B cell (primary cell): ENCODE measurements around the gene ATG4D. TPM values are rescaled to one million over a fixed set of nuclear protein-coding genes. Genes with fewer than 3 reads are reported as not detected.

Experiments
- ATAC-seq: fragments of 200-7000 bp; cut with Tn5 transposase; one replicate; pipeline ENCODE4 v1.10.0; 2021; ENCODE audit warnings: low read depth, mild to moderate bottlenecking, moderate number of reproducible peaks, moderate library complexity
- CTCF ChIA-PET: fragments of 350-600 bp; sonication (Branson Sonifier 250); formaldehyde crosslinking; loops from one replicate; lab custom pipeline; 2021; ENCODE audit warnings: antibody characterized with exemption, inconsistent platforms; lab: Charles Lee
- POLR2A ChIA-PET: fragments of 350-600 bp; sonication (Branson Sonifier 250); formaldehyde crosslinking; loops from one replicate; lab custom pipeline; 2021; ENCODE audit warnings: antibody characterized with exemption; lab: Charles Lee
- DNase-seq: peaks from one replicate; pipeline ENCODE4 v3.0.0; 2013
- H2AFZ ChIP-seq: 2 replicates; pipeline ENCODE4 v1.6.1; 2012; ENCODE audit warnings: mild to moderate bottlenecking, low read depth, low read length; ENCODE audit not compliant: insufficient read depth, poor library complexity, severe bottlenecking
- H3K27ac ChIP-seq, 2 donors: 1 replicate in 1 of 2; 2 replicates in 1 of 2; pipeline ENCODE4 v1.5.1; 2012 to 2013; ENCODE audit warnings: low read length in 2 of 2, mild to moderate bottlenecking in 2 of 2, moderate library complexity in 1 of 2
- H3K27me3 ChIP-seq, 4 experiments: fragments of 200-600 bp in 1 of 4; sonication (generic) in 1 of 4; replicated peaks in 1 of 4; 1 replicate in 2 of 4; 2 replicates in 2 of 4; pipeline versions ENCODE4 v1.6.1 to v1.7.0; 2013 to 2016; ENCODE audit warnings: low read length in 3 of 4, mild to moderate bottlenecking in 2 of 4, mixed read lengths in 1 of 4, moderate library complexity in 1 of 4; ENCODE audit not compliant: insufficient read depth in 4 of 4, control insufficient read depth in 3 of 4; ENCODE audit errors: control extremely low read depth in 1 of 4
- H3K36me3 ChIP-seq, 2 experiments: replicated peaks in 1 of 2; 1 replicate in 1 of 2; 2 replicates in 1 of 2; pipeline versions ENCODE4 v1.6.1 to v1.7.1; 2013; ENCODE audit warnings: low read length in 1 of 2; ENCODE audit not compliant: insufficient read depth in 2 of 2, control insufficient read depth in 1 of 2; ENCODE audit errors: control extremely low read depth in 1 of 2, extremely low read depth in 1 of 2
- H3K4me1 ChIP-seq, 2 donors: fragments of 200-600 bp in 1 of 2; sonication (generic) in 1 of 2; 1 replicate in 1 of 2; 2 replicates in 1 of 2; pipeline versions ENCODE4 v1.5.1 to v1.6.1; 2013 to 2017; ENCODE audit warnings: low read length in 2 of 2; ENCODE audit not compliant: control insufficient read depth in 2 of 2, insufficient read depth in 2 of 2
- H3K4me2 ChIP-seq: replicated peaks from 2 replicates; pipeline ENCODE3; 2012; ENCODE audit warnings: mild to moderate bottlenecking, low read depth, low read length; ENCODE audit not compliant: poor library complexity, severe bottlenecking
- H3K4me3 ChIP-seq, 5 experiments: fragments of 200-600 bp in 1 of 5; sonication (generic) in 1 of 5; 1 replicate in 3 of 5; 2 replicates in 2 of 5; pipeline versions ENCODE4 v1.5.1 to v1.7.0; 2011 to 2016; ENCODE audit warnings: low read length in 4 of 5, mild to moderate bottlenecking in 4 of 5, low read depth in 2 of 5, control low read depth in 1 of 5, moderate library complexity in 1 of 5; ENCODE audit not compliant: insufficient read depth in 1 of 5; ENCODE audit errors: control extremely low read depth in 1 of 5, extremely low read depth in 1 of 5
- H3K79me2 ChIP-seq: fragments of 200-600 bp; sonication (generic); one replicate; pipeline ENCODE4 v1.6.0; 2016; ENCODE audit warnings: low read length; ENCODE audit not compliant: control insufficient read depth, insufficient read depth
- H3K9ac ChIP-seq: fragments of 200-600 bp; sonication (generic); 2 replicates; pipeline ENCODE4 v1.6.1; 2017; ENCODE audit warnings: mild to moderate bottlenecking, low read length, moderate library complexity
- H3K9me3 ChIP-seq, 3 donors: one replicate each; pipeline versions ENCODE4 v1.6.1 to v1.7.1; 2013; ENCODE audit warnings: low read length in 2 of 3; ENCODE audit not compliant: control insufficient read depth in 2 of 3, insufficient read depth in 1 of 3; ENCODE audit errors: control extremely low read depth in 1 of 3
- H4K20me1 ChIP-seq: 2 replicates; pipeline ENCODE4 v1.6.0; 2012; ENCODE audit warnings: mild to moderate bottlenecking, low read length; ENCODE audit not compliant: insufficient read depth, control insufficient read depth, poor library complexity, severe bottlenecking
- H3K27ac Mint-ChIP-seq: one replicate; pipeline ENCODE4 v1.8.0; 2021; ENCODE audit warnings: mixed read lengths
- H3K27me3 Mint-ChIP-seq: one replicate; pipeline ENCODE4 v1.8.0; 2021; ENCODE audit warnings: mixed read lengths
- H3K4me1 Mint-ChIP-seq: one replicate; pipeline ENCODE4 v1.8.0; 2021; ENCODE audit warnings: mixed read lengths
- H3K4me3 Mint-ChIP-seq: one replicate; pipeline ENCODE4 v1.8.0; 2021; ENCODE audit warnings: mixed read lengths
- H3K9me3 Mint-ChIP-seq: one replicate; pipeline ENCODE4 v1.8.0; 2022; ENCODE audit warnings: mixed read lengths; ENCODE audit not compliant: insufficient read depth
- CTCF ChIP-seq: fragments of 200-600 bp; IDR thresholded peaks from one replicate; pipeline ENCODE4 v1.8.0; 2022; ENCODE audit warnings: antibody characterized with exemption, mild to moderate bottlenecking
- EZH2 ChIP-seq: IDR thresholded peaks from 2 replicates; pipeline ENCODE4 v1.6.1; 2012; ENCODE audit warnings: borderline replicate concordance, low read depth, mild to moderate bottlenecking, moderate library complexity, low read length; ENCODE audit not compliant: insufficient read depth, poor library complexity, severe bottlenecking
- WGBS: methylation state at CpG from one replicate; pipeline ENCODE4 v1.1.5; 2013; ENCODE audit warnings: missing lambda C conversion rate; ENCODE audit not compliant: insufficient coverage; 5-methylcytosine and 5-hydroxymethylcytosine counted together
- intact Hi-C: fragments of 100-400 bp; cut with micrococcal nuclease; formaldehyde crosslinking; loops from one replicate; pipeline ENCODE4 v1.10.0; 2022
- polyA plus RNA-seq: library from polyadenylated mRNA; depleted of rRNA; stranded (reverse); fragments of >200 nt; gene quantifications from 2 replicates; pipeline ENCODE4 v1.2.3, GENCODE V29; 2012
- total RNA-seq, 2 donors: library from RNA; stranded (reverse); fragments of 120-200 nt in 1 of 2; gene quantifications; 1 replicate in 1 of 2; 2 replicates in 1 of 2; pipeline versions ENCODE4 v1.2.3 to v1.2.4, GENCODE V29; 2013 to 2022

The ATG4D gene
- total and polyA plus RNA-seq, 2 donors (not counting 1 experiment from before 2014, with no cell fraction given): 58.8 to 75.5 TPM

GRCh38 chr19:10505583-10506229 is 38.0 kb upstream of the ATG4D start:
- whole genome bisulfite sequencing: 4% methylated on average over 11 of the region's 17 CpGs
- H3K9me3 Mint-ChIP-seq: no peaks in the 10 kb centered on the region
- ChIA-PET CTCF (interaction anchor here (0.5 to 1.7 kb wide), 16 partner anchors 11 to 334 kb away, joined by 3 to 7 read pairs (median 3); partner anchors contain the start of gene S1PR5), POLR2A (no interaction called here)
- TF ChIP-seq EZH2: no peak
- peak; percentile 81 for TF ChIP-seq CTCF
- Histone ChIP-seq H3K4me3 (no peak overlapping the region), H4K20me1 (no peaks in the 10 kb centered on the region), H3K4me1 (peaks cover 10 to 24% of the 10 kb centered on the region in 2 donors), H3K27me3 (peaks cover 0 to 5% (median 2%) of the 10 kb centered on the region in 4 experiments), H3K79me2 (peaks cover 7% of the 10 kb centered on the region), H3K9ac (no peak overlapping the region), H3K9me3 (no peaks in the 10 kb centered on the region), H3K4me2 (peak overlapping the region; percentile 25), H3K27ac (no peak overlapping the region), H2AFZ (no peak overlapping the region), H3K36me3 (no peaks in the 10 kb centered on the region)
- peak; percentile 79 for DNase-seq
- ATAC-seq: peak; percentile 22
- H3K27ac Mint-ChIP-seq: peak overlapping the region; percentile 74
- H3K4me3 Mint-ChIP-seq: peak overlapping the region; percentile 41
- intact Hi-C loops: loop anchor here (5.0 kb wide), 1 partner anchor 37 kb away; the partner anchor contains the start of gene ATG4D
- peaks cover 13% of the 10 kb centered on the region for H3K4me1 Mint-ChIP-seq
- no peaks in the 10 kb centered on the region for H3K27me3 Mint-ChIP-seq

GRCh38 chr19:10508036-10508435 is 35.7 kb upstream of the ATG4D start:
- ATAC-seq (no peak), DNase-seq (no peak)
- Histone ChIP-seq H3K27ac (no peak overlapping the region), H3K79me2 (no peaks in the 10 kb centered on the region), H2AFZ (no peak overlapping the region), H3K9me3 (no peaks in the 10 kb centered on the region), H3K27me3 (peaks cover 0 to 20% (median 6%) of the 10 kb centered on the region in 4 experiments), H3K4me2 (no peak overlapping the region), H3K36me3 (no peaks in the 10 kb centered on the region), H4K20me1 (no peaks in the 10 kb centered on the region), H3K9ac (no peak overlapping the region), H3K4me1 (peaks cover 4 to 15% of the 10 kb centered on the region in 2 donors), H3K4me3 (no peak overlapping the region)
- Mint-ChIP-seq H3K9me3 (no peaks in the 10 kb centered on the region), H3K27me3 (peaks cover 3% of the 10 kb centered on the region), H3K27ac (no peak overlapping the region), H3K4me1 (peaks cover 6% of the 10 kb centered on the region), H3K4me3 (no peak overlapping the region)
- TF ChIP-seq CTCF: no peak
- TF ChIP-seq EZH2: no peak
- ChIA-PET CTCF (interaction anchor here (0.6 to 1.9 kb wide), 10 partner anchors 9 to 230 kb away, joined by 3 to 4 read pairs (median 3); partner anchors contain the start of gene S1PR5), POLR2A (no interaction called here)
- intact Hi-C loops: loop anchor here (5.0 kb wide), 1 partner anchor 34 kb away; the partner anchor contains the start of gene ATG4D
- 97% methylated on average over 12 of the region's 16 CpGs for WGBS
